Measurements from ENCODE around the gene OMA1.

OMA1 gene

GRCh38 chr1:58457023-58457635 lies 89.4 kb downstream of the OMA1 start:
- Histone ChIP-seq H3K4me1 (ENCODE audit: low read length) (no peaks in the 10 kb centered on the region), H3F3A (ENCODE audit: insufficient read depth, low read length) (no peaks in the 10 kb centered on the region), H3K36me3 (replicated peaks; ENCODE audit: insufficient read depth, low read length) (no peaks in the 10 kb centered on the region), H4K20me1 (ENCODE audit: insufficient read depth, low read length) (no peaks in the 10 kb centered on the region), H3K9me2 (replicated peaks; ENCODE audit: insufficient read depth, low read length) (no peaks in the 10 kb centered on the region), H3K79me2 (ENCODE audit: low read length) (no peaks in the 10 kb centered on the region), H3K27ac (ENCODE audit: low read length) (no peak overlapping the region), H3K4me3 (ENCODE audit: low read length) (no peak overlapping the region), H3K27me3 (replicated peaks; ENCODE audit: insufficient read depth, low read length) (no peaks in the 10 kb centered on the region), H3K9ac (ENCODE audit: low read length) (no peak overlapping the region), H2AFZ (ENCODE audit: low read length) (no peak overlapping the region), H3K9me3 (replicated peaks; ENCODE audit: insufficient read depth, low read length) (no peaks in the 10 kb centered on the region), H3K4me2 (ENCODE audit: low read depth, low read length) (no peak overlapping the region)
- no peak for DNase-seq
- TF ChIP-seq, protein P1, sequence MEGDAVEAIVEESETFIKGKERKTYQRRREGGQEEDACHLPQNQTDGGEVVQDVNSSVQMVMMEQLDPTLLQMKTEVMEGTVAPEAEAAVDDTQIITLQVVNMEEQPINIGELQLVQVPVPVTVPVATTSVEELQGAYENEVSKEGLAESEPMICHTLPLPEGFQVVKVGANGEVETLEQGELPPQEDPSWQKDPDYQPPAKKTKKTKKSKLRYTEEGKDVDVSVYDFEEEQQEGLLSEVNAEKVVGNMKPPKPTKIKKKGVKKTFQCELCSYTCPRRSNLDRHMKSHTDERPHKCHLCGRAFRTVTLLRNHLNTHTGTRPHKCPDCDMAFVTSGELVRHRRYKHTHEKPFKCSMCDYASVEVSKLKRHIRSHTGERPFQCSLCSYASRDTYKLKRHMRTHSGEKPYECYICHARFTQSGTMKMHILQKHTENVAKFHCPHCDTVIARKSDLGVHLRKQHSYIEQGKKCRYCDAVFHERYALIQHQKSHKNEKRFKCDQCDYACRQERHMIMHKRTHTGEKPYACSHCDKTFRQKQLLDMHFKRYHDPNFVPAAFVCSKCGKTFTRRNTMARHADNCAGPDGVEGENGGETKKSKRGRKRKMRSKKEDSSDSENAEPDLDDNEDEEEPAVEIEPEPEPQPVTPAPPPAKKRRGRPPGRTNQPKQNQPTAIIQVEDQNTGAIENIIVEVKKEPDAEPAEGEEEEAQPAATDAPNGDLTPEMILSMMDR (IDR thresholded peaks at IDR 0.05; ENCODE audit: low read length) = no peak
- TF ChIP-seq EZH2phosphoT487 (IDR thresholded peaks at IDR 0.05; ENCODE audit: low read length) = no peak
- TF ChIP-seq EZH2 (optimal IDR thresholded peaks at IDR 0.05; ENCODE audit: low read depth, low read length) = no peak

DNA sequence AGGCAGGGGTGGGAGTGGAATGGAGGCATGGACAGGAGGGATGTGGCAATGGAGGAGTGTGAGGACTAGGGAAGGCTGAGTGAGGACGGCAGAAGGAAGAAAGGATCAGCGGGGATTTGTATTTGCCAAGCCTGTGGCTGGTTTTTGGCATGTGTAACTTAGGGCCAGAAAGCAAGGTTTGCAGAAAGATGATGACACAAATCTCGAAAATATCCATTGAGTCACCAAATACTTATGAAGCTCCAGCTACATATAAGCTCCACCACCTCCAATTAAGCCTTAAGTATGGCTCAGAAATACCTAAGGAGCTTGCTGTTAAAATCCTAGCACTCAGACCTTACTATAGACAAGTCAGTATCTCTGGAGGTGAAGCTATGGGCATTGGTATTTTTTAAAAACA lies 90.1 kb downstream of the OMA1 start:
- Histone ChIP-seq H2AFZ (ENCODE audit: low read length) (no peak overlapping the region), H3K4me1 (ENCODE audit: low read length) (no peaks in the 10 kb centered on the region), H3K27me3 (replicated peaks; ENCODE audit: insufficient read depth, low read length) (no peaks in the 10 kb centered on the region), H3K36me3 (replicated peaks; ENCODE audit: insufficient read depth, low read length) (no peaks in the 10 kb centered on the region), H3K4me2 (ENCODE audit: low read depth, low read length) (no peak overlapping the region), H3K9ac (ENCODE audit: low read length) (no peak overlapping the region), H4K20me1 (ENCODE audit: insufficient read depth, low read length) (no peaks in the 10 kb centered on the region), H3K79me2 (ENCODE audit: low read length) (no peaks in the 10 kb centered on the region), H3K9me2 (replicated peaks; ENCODE audit: insufficient read depth, low read length) (no peaks in the 10 kb centered on the region), H3K27ac (ENCODE audit: low read length) (no peak overlapping the region), H3K4me3 (ENCODE audit: low read length) (no peak overlapping the region), H3K9me3 (replicated peaks; ENCODE audit: insufficient read depth, low read length) (no peaks in the 10 kb centered on the region), H3F3A (ENCODE audit: insufficient read depth, low read length) (no peaks in the 10 kb centered on the region)
- no peak for DNase-seq
- TF ChIP-seq EZH2 (optimal IDR thresholded peaks at IDR 0.05; ENCODE audit: low read depth, low read length) (no peak), EZH2phosphoT487 (IDR thresholded peaks at IDR 0.05; ENCODE audit: low read length) (no peak)
- TF ChIP-seq, protein P1 (IDR thresholded peaks at IDR 0.05; ENCODE audit: low read length) = no peak

DNA sequence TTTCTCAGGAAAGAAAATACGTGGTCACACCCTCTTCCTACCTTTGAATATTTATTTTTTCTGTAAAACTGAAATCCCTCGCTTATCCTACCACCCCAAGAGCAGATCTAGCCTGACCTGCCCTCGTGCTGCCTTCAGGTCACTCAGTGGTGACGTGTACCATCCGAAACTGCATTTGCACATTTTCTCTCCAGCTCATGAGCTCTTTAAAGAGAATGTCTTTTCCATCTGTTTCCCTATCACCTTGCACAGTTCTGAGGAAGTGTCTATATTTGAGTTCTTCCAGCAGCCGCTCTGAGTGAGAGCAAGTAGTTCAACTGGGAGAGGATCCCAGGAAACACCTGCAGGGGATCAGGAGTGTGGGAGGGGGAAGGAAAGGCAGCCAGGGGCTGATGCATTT lies 91.7 kb downstream of the OMA1 start:
- no peak overlapping the region for H3K9ac ChIP-seq (ENCODE audit: low read length)
- H3K4me1 ChIP-seq (ENCODE audit: low read length) = no peaks in the 10 kb centered on the region
- no peak overlapping the region for H2AFZ ChIP-seq (ENCODE audit: low read length)
- H3K36me3 ChIP-seq (replicated peaks; ENCODE audit: insufficient read depth, low read length) = no peaks in the 10 kb centered on the region
- H4K20me1 ChIP-seq (ENCODE audit: insufficient read depth, low read length) = no peaks in the 10 kb centered on the region
- H3K9me2 ChIP-seq (replicated peaks; ENCODE audit: insufficient read depth, low read length) = no peaks in the 10 kb centered on the region
- H3K27me3 ChIP-seq (replicated peaks; ENCODE audit: insufficient read depth, low read length) = no peaks in the 10 kb centered on the region
- no peaks in the 10 kb centered on the region for H3K79me2 ChIP-seq (ENCODE audit: low read length)
- no peak for DNase-seq
- H3K9me3 ChIP-seq (replicated peaks; ENCODE audit: insufficient read depth, low read length) = no peaks in the 10 kb centered on the region
- no peak overlapping the region for H3K4me2 ChIP-seq (ENCODE audit: low read depth, low read length)
- H3F3A ChIP-seq (ENCODE audit: insufficient read depth, low read length) = no peaks in the 10 kb centered on the region
- TF ChIP-seq, protein P1 (IDR thresholded peaks at IDR 0.05; ENCODE audit: low read length) = no peak
- no peak for TF ChIP-seq EZH2 (optimal IDR thresholded peaks at IDR 0.05; ENCODE audit: low read depth, low read length)
- TF ChIP-seq EZH2phosphoT487 (IDR thresholded peaks at IDR 0.05; ENCODE audit: low read length) = no peak
- no peak overlapping the region for H3K27ac ChIP-seq (ENCODE audit: low read length)
- no peak overlapping the region for H3K4me3 ChIP-seq (ENCODE audit: low read length)
